OCI-LY3 (cell line): Measurements from ENCODE around the gene TLE6.

Source experiments
- H2AFZ ChIP-seq: fragments of 200-600, 300-600 bp; shearing (Covaris generic); 2 replicates; pipeline ENCODE4 v1.6.0; 2014; ENCODE audit warnings: antibody characterized with exemption, low read depth, low read length
- H3K27ac ChIP-seq: fragments of 200-600, 300-600 bp; sonication (generic); 2 replicates; pipeline ENCODE4 v1.5.1; 2014; ENCODE audit warnings: mild to moderate bottlenecking, low read length, moderate library complexity, mixed read lengths
- H3K27me3 ChIP-seq: fragments of 200-600, 300-600 bp; sonication (generic); 2 replicates; pipeline ENCODE4 v1.6.1; 2014; ENCODE audit warnings: low read depth, low read length, mixed read lengths
- H3K36me3 ChIP-seq: fragments of 200-600, 300-600 bp; sonication (generic); replicated peaks from 2 replicates; pipeline ENCODE3; 2014; ENCODE audit warnings: low read depth, low read length, mixed read lengths
- H3K4me1 ChIP-seq: fragments of 300-600, 200-600 bp; sonication (generic); 2 replicates; pipeline ENCODE4 v1.6.1; 2014; ENCODE audit warnings: low read length, mixed read lengths
- H3K4me2 ChIP-seq: fragments of 200-600, 300-600 bp; sonication (generic); 2 replicates; pipeline ENCODE4 v1.6.1; 2014; ENCODE audit warnings: low read length, mixed read lengths
- H3K4me3 ChIP-seq: fragments of 300-600, 200-600 bp; sonication (generic); 2 replicates; pipeline ENCODE4 v1.5.1; 2014; ENCODE audit warnings: antibody characterized with exemption, mild to moderate bottlenecking, low read length, moderate library complexity
- H3K79me2 ChIP-seq: fragments of 300-600, 200-600 bp; shearing (Covaris generic); 2 replicates; pipeline ENCODE4 v1.6.1; 2014; ENCODE audit warnings: mild to moderate bottlenecking, low read length, mixed read lengths
- H3K9ac ChIP-seq: fragments of 300-600, 200-600 bp; shearing (Covaris generic); 2 replicates; pipeline ENCODE4 v1.6.0; 2014; ENCODE audit warnings: mild to moderate bottlenecking, low read length, moderate library complexity
- H3K9me3 ChIP-seq: fragments of 200-600, 300-600 bp; shearing (Covaris generic); 2 replicates; pipeline ENCODE4 v1.6.1; 2014; ENCODE audit warnings: low read length, mixed read lengths; ENCODE audit not compliant: insufficient read depth
- H4K20me1 ChIP-seq: fragments of 200-600, 300-600 bp; sonication (generic); 2 replicates; pipeline ENCODE4 v1.6.1; 2016; ENCODE audit warnings: low read length, mixed read lengths; ENCODE audit not compliant: insufficient read depth
- EZH2phosphoT487 ChIP-seq: fragments of 200-600 bp; shearing (Covaris generic); IDR thresholded peaks from 2 replicates; pipeline ENCODE4 v1.6.1; 2018; ENCODE audit warnings: antibody characterized with exemption, mixed run types, low read depth
- TF ChIP-seq, protein P1 (sequence below): fragments of 200-600, 300-600 bp; sonication (generic); IDR thresholded peaks from 2 replicates; pipeline ENCODE4 v1.5.1; 2014; ENCODE audit warnings: antibody characterized with exemption, low read length, low read depth

The TLE6 gene

DNA sequence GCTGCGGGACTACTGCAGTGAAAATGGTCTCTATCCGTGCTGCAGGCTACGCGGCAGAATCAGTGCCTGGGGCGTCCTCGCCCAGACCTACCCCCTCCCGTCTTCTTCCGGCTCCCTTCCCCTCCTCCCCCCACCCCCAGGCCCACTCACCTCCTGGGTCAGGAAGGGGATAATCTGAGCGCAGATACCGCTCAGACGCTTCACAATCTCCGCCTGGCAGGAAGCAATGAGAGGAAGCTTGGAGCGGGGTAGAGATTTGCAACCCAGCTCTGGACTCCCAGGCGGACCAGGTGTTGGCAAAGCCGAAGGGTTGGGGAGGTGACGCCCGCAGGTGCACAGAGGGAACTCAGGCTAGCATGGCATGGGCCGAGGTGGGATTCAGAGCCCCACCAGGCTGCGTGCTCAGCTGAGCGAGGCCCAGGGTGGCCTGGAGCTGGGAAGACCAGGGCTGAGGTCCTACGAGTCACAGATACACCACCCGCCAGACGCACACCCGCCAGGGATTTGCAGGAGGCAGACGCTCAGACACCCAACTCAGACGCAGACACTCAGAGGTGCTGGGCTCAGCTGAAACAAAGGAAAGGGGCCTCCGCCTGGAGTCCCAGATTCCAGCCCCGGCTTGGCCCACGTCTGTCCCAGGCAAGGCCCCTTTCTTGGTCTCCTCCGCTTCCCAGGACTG lies 47.6 kb downstream of the TLE6 start:
- Histone ChIP-seq H3K36me3 (no peaks in the 10 kb centered on the region), H3K4me2 (no peak overlapping the region), H3K4me3 (no peak overlapping the region), H3K9me3 (no peaks in the 10 kb centered on the region), H3K79me2 (no peaks in the 10 kb centered on the region), H3K27me3 (peaks cover 49% of the 10 kb centered on the region), H3K4me1 (no peaks in the 10 kb centered on the region), H4K20me1 (no peaks in the 10 kb centered on the region), H2AFZ (no peak overlapping the region), H3K27ac (no peak overlapping the region), H3K9ac (no peak overlapping the region)
- TF ChIP-seq EZH2phosphoT487, result no peak
- TF ChIP-seq, protein P1, sequence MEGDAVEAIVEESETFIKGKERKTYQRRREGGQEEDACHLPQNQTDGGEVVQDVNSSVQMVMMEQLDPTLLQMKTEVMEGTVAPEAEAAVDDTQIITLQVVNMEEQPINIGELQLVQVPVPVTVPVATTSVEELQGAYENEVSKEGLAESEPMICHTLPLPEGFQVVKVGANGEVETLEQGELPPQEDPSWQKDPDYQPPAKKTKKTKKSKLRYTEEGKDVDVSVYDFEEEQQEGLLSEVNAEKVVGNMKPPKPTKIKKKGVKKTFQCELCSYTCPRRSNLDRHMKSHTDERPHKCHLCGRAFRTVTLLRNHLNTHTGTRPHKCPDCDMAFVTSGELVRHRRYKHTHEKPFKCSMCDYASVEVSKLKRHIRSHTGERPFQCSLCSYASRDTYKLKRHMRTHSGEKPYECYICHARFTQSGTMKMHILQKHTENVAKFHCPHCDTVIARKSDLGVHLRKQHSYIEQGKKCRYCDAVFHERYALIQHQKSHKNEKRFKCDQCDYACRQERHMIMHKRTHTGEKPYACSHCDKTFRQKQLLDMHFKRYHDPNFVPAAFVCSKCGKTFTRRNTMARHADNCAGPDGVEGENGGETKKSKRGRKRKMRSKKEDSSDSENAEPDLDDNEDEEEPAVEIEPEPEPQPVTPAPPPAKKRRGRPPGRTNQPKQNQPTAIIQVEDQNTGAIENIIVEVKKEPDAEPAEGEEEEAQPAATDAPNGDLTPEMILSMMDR, result no peak

DNA sequence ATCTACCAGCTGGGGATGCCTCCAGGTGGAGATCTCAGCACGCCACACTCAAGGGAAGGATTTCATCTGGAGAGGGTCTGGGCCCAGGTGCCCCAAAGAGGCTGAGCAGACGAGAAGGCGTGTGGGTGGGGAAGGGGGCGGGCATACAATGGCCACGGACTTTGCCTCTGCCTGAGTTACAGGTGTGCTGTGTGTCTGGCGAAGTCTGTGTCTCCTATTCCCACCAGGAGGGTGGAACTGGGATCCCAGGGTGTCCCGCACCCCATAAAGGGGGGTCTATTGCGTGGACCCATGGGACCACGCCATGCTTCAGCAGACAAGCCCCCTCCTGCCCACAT lies 48.2 kb downstream of the TLE6 start:
- Histone ChIP-seq H4K20me1 (no peaks in the 10 kb centered on the region), H3K27me3 (peaks cover 54% of the 10 kb centered on the region), H3K4me3 (no peak overlapping the region)

DNA sequence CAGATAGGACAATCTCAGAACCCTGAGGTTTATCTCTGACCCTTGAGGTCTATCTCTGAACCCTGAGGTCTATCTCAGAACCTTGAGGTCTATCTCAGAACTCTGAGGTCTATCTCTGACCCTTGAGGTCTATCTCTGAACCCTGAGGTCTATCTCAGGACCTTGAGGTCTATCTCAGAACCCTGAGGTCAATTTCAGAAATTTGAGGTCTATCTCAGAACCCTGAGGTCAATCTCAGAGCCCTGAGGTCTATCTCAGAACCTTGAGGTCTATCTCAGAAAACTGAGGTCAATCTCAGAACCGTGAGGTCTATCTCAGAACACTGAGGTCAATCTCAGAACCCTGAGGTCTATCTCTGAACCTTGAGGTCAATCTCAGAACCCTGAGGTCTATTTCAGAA lies 49.4 kb downstream of the TLE6 start:
- H3K36me3 ChIP-seq, result no peaks in the 10 kb centered on the region
- no peaks in the 10 kb centered on the region for H3K9me3 ChIP-seq
- H4K20me1 ChIP-seq, result no peaks in the 10 kb centered on the region
- H3K27ac ChIP-seq, result no peak overlapping the region
- H3K9ac ChIP-seq, result no peak overlapping the region
- no peak overlapping the region for H2AFZ ChIP-seq
- H3K4me3 ChIP-seq, result no peak overlapping the region
- TF ChIP-seq EZH2phosphoT487, result no peak
- TF ChIP-seq, protein P1, result no peak
- peaks cover 61% of the 10 kb centered on the region for H3K27me3 ChIP-seq
- H3K4me1 ChIP-seq, result no peaks in the 10 kb centered on the region
- no peaks in the 10 kb centered on the region for H3K79me2 ChIP-seq
- no peak overlapping the region for H3K4me2 ChIP-seq

More for the DNA sequence above, 48.2 kb downstream of the TLE6 start:
- no peak for TF ChIP-seq EZH2phosphoT487
- TF ChIP-seq, protein P1, result no peak
- Histone ChIP-seq H3K4me2 (no peak overlapping the region), H3K4me1 (no peaks in the 10 kb centered on the region), H3K36me3 (no peaks in the 10 kb centered on the region), H3K27ac (no peak overlapping the region), H3K9ac (no peak overlapping the region), H3K79me2 (no peaks in the 10 kb centered on the region), H2AFZ (no peak overlapping the region), H3K9me3 (no peaks in the 10 kb centered on the region)

DNA sequence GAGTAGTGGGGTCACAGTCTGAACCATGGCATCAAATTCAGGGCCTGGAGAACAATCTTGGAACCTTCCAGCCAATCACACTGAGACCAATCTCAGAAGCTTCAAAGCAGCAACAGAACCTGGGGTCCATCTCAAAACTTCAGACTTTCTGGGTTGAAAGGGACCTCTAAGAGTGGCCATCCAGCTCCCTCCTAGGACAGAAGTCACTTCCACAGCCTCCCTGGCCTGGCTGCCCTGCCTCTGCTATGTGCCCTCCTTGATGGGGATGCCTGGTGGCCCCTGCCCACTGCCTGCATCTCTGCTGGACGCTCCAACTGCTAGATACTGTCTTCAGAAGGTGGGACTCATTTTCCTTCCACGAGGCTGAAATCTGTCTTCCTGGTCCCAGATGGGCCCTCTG lies 49.9 kb downstream of the TLE6 start:
- no peak for TF ChIP-seq EZH2phosphoT487
- TF ChIP-seq, protein P1, result no peak
- no peaks in the 10 kb centered on the region for H3K79me2 ChIP-seq

More for the DNA sequence above, 49.9 kb downstream of the TLE6 start:
- Histone ChIP-seq H4K20me1 (no peaks in the 10 kb centered on the region), H3K4me2 (no peak overlapping the region), H3K9ac (no peak overlapping the region), H3K27me3 (peaks cover 61% of the 10 kb centered on the region), H3K4me3 (no peak overlapping the region), H2AFZ (no peak overlapping the region), H3K27ac (no peak overlapping the region), H3K9me3 (no peaks in the 10 kb centered on the region), H3K4me1 (no peaks in the 10 kb centered on the region), H3K36me3 (no peaks in the 10 kb centered on the region)
